NT2/D1 (cell line): Measurements from ENCODE around the gene TBX5.

Source experiments
- DNase-seq: peaks from one replicate; pipeline ENCODE4 v3.0.0-alpha.2; 2011; ENCODE audit warnings: low read depth, low spot score
- H3K27me3 ChIP-seq: 2 replicates; pipeline ENCODE4 v1.6.0; 2011; ENCODE audit warnings: mild to moderate bottlenecking; ENCODE audit not compliant: insufficient read length, insufficient read depth
- H3K36me3 ChIP-seq: 2 replicates; pipeline ENCODE4 v1.6.1; 2011; ENCODE audit warnings: mild to moderate bottlenecking, low read length, mixed read lengths; ENCODE audit not compliant: insufficient read depth, insufficient read length
- H3K4me1 ChIP-seq: 2 replicates; pipeline ENCODE4 v1.5.1; 2011; ENCODE audit not compliant: insufficient read depth, insufficient read length
- H3K4me3 ChIP-seq: 2 replicates; pipeline ENCODE4 v1.5.1; 2011; ENCODE audit warnings: low read depth; ENCODE audit not compliant: insufficient read length
- H3K9ac ChIP-seq: 2 replicates; pipeline ENCODE4 v1.6.0; 2011; ENCODE audit warnings: low read depth; ENCODE audit not compliant: insufficient read length
- H3K9me3 ChIP-seq: 2 replicates; pipeline ENCODE4 v1.5.1; 2011; ENCODE audit warnings: mild to moderate bottlenecking, low read length; ENCODE audit not compliant: insufficient read depth
- SUZ12 ChIP-seq: IDR thresholded peaks from 2 replicates; pipeline ENCODE4 v1.6.1; 2011; ENCODE audit not compliant: insufficient read length, insufficient read depth; ENCODE audit errors: extremely low read depth
- YY1 ChIP-seq: IDR thresholded peaks from 2 replicates; pipeline ENCODE4 v1.6.1; 2011; ENCODE audit not compliant: insufficient read length, insufficient read depth
- ZNF274 ChIP-seq: IDR thresholded peaks from 2 replicates; pipeline ENCODE4 v1.6.1; 2011; ENCODE audit warnings: mild to moderate bottlenecking, low read depth, low read length

TBX5 gene

GRCh38 chr12:114306646-114307045 is 99.3 kb downstream of the TBX5 start:
- H3K4me1 ChIP-seq: no peaks in the 10 kb centered on the region
- H3K9me3 ChIP-seq: peaks cover 11% of the 10 kb centered on the region; the same call in 1 of the 2 replicates
- TF ChIP-seq ZNF274 (no peak), YY1 (no peak), SUZ12 (no peak)
- H3K9ac ChIP-seq: no peak overlapping the region
- no peaks in the 10 kb centered on the region for H3K27me3 ChIP-seq
- no peak overlapping the region for H3K4me3 ChIP-seq
- DNase-seq: no peak
- no peaks in the 10 kb centered on the region for H3K36me3 ChIP-seq

DNA sequence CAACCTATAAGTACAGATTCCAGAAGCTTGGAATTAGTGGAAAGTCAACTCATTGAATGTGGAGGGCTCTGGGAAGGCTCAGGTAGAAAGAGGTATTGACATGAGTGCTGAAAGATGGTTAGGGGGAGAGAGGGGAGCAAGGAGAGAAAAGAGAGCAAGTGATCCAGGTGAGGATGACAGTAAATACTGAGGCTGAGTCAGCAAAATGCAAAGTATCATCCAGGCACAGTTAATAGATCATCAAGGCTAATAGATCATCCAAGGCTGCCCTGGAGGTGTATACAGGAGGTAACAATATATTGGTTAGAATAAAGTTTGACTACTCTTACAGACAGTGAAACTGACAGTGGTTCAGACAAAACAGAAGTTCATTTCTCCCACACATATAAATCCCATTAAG is 100.5 kb downstream of the TBX5 start:
- H3K27me3 ChIP-seq: no peaks in the 10 kb centered on the region
- no peaks in the 10 kb centered on the region for H3K36me3 ChIP-seq
- DNase-seq: no peak
- H3K9ac ChIP-seq: no peak overlapping the region
- TF ChIP-seq ZNF274: no peak
- TF ChIP-seq YY1: no peak
- TF ChIP-seq SUZ12: no peak
- H3K9me3 ChIP-seq: peaks cover 11% of the 10 kb centered on the region; the same call in 1 of the 2 replicates
- no peaks in the 10 kb centered on the region for H3K4me1 ChIP-seq
- H3K4me3 ChIP-seq: no peak overlapping the region
